Skin epidermis (tissue), 12 donors: ENCODE measurements around the gene PRTFDC1.
A peak's percentile ranks its signal among the peaks of the same experiment; 100 is the strongest.
"Not testable (repeated sequence)": the region's sequence is repeated elsewhere in the genome, so short reads cannot be mapped to it uniquely, and the experiment has no call there.

ENCODE experiments used
- H3K27ac ChIP-seq, 21 experiments: fragments of 200-600 bp; sonication (generic) in 11 of 21; one replicate each; pipeline ENCODE4 v1.5.0; 2020; ENCODE audit warnings: mild to moderate bottlenecking in 3 of 21, inconsistent platforms in 2 of 21, moderate library complexity in 2 of 21
- H3K4me3 ChIP-seq, 7 experiments: fragments of 200-600 bp; sonication (generic) in 2 of 7; one replicate each; pipeline ENCODE4 v1.5.0; 2020; ENCODE audit warnings: inconsistent platforms in 2 of 7, mild to moderate bottlenecking in 2 of 7, moderate library complexity in 1 of 7

The PRTFDC1 gene

GRCh38 chr10:24968349-24968748 is 15.9 kb upstream of the PRTFDC1 start:
- Histone ChIP-seq H3K27ac (no peak overlapping the region), H3K4me3 (no peak overlapping the region)

- Histone ChIP-seq H3K27ac (no peak overlapping the region), H3K4me3 (no peak overlapping the region)
Observed at GRCh38 chr10:24966962-24967481, 14.6 kb upstream of the PRTFDC1 start.

DNA sequence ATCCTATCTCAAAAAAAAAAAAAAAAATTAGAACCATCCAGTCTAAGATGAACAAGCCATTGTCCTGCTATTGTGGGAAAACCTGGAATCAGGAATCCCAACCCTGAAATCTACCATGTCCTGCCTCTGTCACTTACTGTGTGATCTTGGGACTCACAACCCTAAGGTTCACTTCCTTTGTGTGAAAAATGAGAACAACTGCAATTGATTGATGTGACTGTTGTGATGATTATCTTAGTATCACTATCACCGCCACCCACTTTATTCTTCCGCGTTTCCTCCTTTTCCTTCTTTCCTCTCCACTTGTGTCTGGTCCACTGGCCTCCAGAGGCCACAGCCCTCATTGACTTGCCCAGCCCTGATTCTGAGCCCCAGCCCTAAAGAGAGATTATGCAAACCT is 12.6 kb upstream of the PRTFDC1 start:
- no peak overlapping the region for H3K27ac ChIP-seq

DNA sequence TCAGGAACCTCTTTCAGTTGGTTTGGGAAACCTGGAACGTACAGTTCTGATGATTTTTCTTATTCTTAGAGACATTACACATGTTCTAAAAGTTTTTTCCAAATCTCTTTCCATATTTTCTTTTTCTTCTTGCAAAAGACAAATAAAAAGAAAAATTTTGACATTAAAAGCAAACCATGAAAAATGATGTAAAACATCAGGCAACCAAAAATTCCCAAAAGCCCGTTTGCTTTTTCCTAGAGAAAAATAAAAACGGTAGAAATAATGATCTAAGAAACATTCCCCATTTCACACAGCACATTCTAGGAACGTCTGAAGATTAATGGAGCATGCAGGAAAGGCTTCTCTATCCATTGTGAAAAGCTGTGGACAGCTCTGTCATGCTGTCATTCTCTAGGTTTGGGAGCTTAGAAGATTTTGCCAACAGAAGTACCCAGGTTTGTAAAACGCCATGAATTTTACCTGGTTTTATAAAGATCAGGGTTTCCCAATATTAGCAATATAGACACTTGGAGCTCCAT is 11.2 kb upstream of the PRTFDC1 start:
- Histone ChIP-seq H3K4me3 (no peak overlapping the region), H3K27ac (no peak overlapping the region)

More for the DNA sequence above, 12.6 kb upstream of the PRTFDC1 start:
- no peak overlapping the region for H3K4me3 ChIP-seq

DNA sequence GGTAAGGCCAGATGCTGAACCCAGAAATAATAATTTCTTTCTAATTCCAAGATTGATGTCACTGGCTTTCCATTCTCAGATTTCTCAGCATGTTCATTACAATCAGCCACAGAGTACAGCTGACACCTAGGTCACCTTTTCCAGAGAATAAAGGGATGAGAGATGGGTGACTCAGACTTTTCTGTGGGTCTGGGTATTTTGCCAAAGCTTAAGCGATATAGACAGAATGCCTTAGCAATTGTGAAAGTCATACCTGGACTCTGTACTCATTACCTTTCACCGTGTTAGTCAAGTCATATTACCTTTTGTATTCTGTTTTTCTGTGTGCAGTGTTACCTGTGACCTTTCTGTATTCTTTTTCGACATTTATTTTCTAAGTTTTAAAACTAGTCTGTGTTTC is 10.6 kb upstream of the PRTFDC1 start:
- no peak overlapping the region for H3K4me3 ChIP-seq

DNA sequence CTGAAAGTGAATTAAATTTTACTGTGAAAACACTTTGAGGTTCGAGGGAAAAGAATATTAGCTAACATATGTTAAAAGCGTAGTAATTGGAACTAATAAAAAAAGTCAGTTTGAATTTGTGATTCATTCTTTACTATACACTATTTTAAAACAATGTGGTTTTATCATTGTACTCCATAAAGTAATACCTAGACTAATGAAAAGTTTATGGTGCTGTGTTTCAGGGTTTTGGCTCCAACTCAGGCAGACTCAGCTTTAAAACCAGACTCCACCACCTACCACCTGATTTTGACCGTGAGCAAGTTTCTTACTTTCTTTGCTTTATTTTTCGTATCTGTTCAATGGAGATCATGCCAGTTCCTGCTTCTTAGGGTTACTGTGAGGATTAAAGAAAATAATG is 9.2 kb upstream of the PRTFDC1 start:
- no peak overlapping the region for H3K4me3 ChIP-seq

More for the DNA sequence above, 10.6 kb upstream of the PRTFDC1 start:
- H3K27ac ChIP-seq: no peak overlapping the region

GRCh38 chr10:24959382-24959730 is 7.0 kb upstream of the PRTFDC1 start:
- no peak overlapping the region for H3K4me3 ChIP-seq
- H3K27ac ChIP-seq: peak overlapping the region in 11 of 21 experiments; percentile 2 to 72 (median 54)

More for the DNA sequence above, 9.2 kb upstream of the PRTFDC1 start:
- H3K27ac ChIP-seq: no peak overlapping the region

DNA sequence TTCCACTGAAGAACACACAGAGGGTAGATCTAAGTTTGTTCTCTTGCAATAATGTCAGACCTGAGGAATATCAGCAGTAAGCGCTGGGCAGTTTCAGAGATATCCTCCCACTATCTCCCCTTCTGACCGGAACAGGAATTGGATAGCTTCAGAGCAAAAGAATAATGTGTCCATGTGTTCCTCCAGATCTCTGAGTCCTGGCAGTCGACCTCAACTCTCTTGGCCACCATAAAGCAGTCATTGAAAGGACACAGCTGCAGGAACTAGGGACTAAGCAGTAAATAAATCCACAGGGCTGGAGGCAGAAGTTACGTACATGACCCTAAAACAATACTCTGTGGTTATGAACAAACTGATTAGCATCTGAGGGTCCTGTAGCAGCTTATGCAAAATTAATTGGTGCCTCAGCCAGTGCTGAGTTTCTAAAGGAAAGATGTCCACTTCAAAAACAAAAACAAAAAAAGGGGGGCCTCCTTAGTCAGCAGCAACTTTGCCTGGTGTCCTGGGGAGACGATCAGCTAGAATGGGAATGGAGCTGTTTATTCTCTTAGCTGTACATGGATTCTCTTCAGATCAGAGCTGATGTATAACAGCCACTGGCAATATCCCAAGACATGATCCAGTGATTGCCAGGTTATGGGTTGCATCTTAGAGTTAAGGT is 6.4 kb upstream of the PRTFDC1 start:
- Histone ChIP-seq H3K4me3 (no peak overlapping the region), H3K27ac (peak overlapping the region in 15 of 21 experiments; percentile 2 to 72 (median 51))

GRCh38 chr10:24958091-24958720 is 5.8 kb upstream of the PRTFDC1 start:
- Histone ChIP-seq H3K4me3 (no peak overlapping the region), H3K27ac (peak overlapping the region in 15 of 21 experiments; percentile 22 to 84 (median 62))

DNA sequence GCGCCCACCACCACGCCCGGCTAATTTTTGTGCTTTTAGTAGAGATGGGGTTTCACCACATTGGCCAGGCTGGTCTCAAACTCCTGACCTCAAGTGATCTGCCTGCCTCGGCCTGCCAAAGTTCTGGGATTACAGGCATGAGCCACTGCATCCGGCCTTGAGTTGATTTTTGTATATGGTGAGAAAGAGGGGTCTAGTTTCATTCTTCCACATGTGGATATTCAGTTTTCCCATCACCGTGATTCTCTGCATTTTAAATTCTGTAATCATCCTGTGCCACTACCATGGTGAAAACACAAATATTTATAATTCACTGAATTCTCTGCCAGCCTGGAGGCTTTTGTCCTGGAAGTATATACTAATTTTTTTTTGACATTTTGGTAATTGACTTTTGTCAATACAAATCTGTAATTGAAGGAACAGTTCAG is 5.2 kb upstream of the PRTFDC1 start:
- peak overlapping the region in 17 of 21 experiments; percentile 8 to 84 (median 61) for H3K27ac ChIP-seq
- not testable (repeated sequence) for H3K4me3 ChIP-seq

- peak overlapping the region in 1 of 7 experiments; percentile 61 for H3K4me3 ChIP-seq
- H3K27ac ChIP-seq: peak overlapping the region in 19 of 21 experiments; percentile 73 to 97 (median 88)
Observed at GRCh38 chr10:24953675-24954074, 1.3 kb upstream of the PRTFDC1 start.

GRCh38 chr10:24952707-24953645 is 570 bp upstream of the PRTFDC1 start:
- H3K4me3 ChIP-seq: peak overlapping the region; percentile 51 to 64 (median 61)
- H3K27ac ChIP-seq: peak overlapping the region; percentile 73 to 97 (median 87)

- Histone ChIP-seq H3K27ac (peak overlapping the region in 20 of 21 experiments; percentile 73 to 97 (median 88)), H3K4me3 (peak overlapping the region; percentile 51 to 64 (median 61))
Observed at GRCh38 chr10:24951201-24952142, 934 bp downstream of the PRTFDC1 start.

DNA sequence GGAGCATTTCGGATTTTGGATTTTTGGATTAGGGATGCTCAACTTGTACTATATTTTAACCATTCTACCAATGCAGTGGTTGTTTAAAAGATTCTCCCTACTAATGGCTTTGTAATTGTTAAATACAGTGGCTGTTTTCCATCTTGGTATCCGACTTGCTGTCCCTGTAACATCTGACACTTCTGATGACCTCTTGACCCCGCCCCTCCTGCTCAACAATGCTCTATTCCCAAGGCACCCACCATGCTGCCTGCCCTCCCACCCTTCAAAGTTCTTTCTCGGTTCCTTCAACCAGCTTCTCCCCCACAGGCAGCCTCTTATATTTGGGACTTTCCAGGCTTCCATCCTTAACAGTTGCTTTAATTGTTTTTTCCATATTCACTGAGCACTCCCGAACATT is 2.0 kb downstream of the PRTFDC1 start:
- Histone ChIP-seq H3K4me3 (no peak overlapping the region), H3K27ac (no peak overlapping the region)

DNA sequence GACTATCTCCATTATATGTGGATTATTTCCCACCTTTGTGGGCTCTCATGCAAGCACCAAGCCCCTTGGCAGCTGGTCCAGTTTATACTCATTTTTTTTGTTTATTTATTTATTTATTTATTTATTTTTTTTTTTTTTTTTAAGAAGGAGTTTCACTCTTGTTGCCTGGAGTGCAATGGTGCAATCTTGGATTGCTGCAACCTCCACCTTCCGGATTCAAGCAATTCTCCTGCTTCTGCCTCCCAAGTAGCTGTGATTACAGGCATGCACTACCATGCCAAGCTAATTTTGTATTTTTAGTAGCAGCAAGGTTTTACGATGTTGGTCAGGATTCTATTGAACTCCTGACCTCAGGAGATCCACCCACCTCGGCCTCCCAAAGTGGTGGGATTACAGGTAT is 2.8 kb downstream of the PRTFDC1 start:
- Histone ChIP-seq H3K4me3 (no peak overlapping the region), H3K27ac (no peak overlapping the region)

GRCh38 chr10:24947304-24948097 is 4.9 kb downstream of the PRTFDC1 start:
- H3K4me3 ChIP-seq: no peak overlapping the region
- H3K27ac ChIP-seq: peak overlapping the region in 14 of 21 experiments; percentile 12 to 82 (median 64)

GRCh38 chr10:24944512-24945255 is 7.7 kb downstream of the PRTFDC1 start:
- H3K27ac ChIP-seq: no peak overlapping the region
- H3K4me3 ChIP-seq: no peak overlapping the region
